HG03095 (cell line): Measurements from ENCODE around the gene CENPP.
"Not testable (repeated sequence)": the region's sequence is repeated elsewhere in the genome, so short reads cannot be mapped to it uniquely, and the experiment has no call there.

ENCODE experiments used
- ATAC-seq: cut with Tn5 transposase; IDR thresholded peaks from one replicate; pipeline ENCODE4 v1.9.1; 2021; ENCODE audit warnings: moderate library complexity; ENCODE audit not compliant: unreplicated experiment

Gene CENPP

DNA sequence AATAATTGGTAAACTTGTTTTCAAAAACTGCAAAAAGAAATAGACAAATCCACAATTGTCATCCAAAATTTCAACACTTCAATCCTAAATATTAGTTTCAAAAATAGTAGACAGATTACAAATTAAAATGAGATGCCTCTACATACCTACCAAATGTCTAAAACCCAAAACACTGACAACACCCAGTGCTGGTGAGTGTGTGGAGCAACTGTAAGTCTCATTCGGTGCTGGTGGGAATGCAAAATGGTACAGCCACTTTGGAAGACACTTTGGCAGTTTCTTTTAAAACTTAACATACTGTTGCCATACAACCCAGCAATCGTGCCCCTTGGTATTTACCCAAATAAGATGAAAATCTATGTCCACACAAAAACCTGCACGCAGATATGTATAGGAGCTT lies 203.4 kb downstream of the CENPP start:
- no peak for ATAC-seq

DNA sequence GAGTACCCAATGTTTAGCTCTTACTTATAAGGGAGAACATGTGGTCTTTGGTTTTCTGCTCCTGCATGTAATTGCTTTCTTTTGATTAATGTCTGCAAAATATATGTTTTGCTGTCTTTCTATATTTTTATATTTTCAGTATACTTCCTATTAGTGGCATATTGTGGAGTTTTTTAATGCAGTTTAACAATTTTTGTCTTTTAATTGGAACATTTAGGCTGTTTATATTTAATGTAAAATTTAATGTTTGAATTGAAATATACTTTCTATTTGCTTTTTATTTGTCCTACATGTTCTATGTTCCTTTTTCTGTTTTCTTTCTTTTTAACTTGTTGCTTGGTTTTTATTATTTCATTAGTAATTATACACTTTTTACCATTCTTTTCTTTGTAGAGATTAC lies 205.1 kb downstream of the CENPP start:
- ATAC-seq, result no peak

DNA sequence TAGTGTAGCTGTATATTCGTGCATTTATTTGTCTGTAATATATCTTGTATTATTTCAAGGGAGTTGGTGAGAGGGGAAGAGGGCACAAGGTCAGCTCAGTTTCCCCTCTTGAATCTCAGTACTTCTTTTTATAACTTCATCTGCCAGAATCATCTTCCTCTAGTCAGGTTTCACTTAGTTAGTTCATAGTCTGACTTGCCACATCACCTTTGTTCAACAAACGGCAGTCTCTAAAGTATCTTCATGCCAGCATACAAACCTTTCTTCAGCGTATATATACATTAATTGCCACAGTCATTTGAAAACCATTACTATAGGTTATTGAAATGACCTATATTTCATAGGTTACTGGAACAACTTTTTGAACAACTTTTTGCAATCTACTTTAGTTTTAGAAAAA lies 208.5 kb downstream of the CENPP start:
- ATAC-seq, result no peak

DNA sequence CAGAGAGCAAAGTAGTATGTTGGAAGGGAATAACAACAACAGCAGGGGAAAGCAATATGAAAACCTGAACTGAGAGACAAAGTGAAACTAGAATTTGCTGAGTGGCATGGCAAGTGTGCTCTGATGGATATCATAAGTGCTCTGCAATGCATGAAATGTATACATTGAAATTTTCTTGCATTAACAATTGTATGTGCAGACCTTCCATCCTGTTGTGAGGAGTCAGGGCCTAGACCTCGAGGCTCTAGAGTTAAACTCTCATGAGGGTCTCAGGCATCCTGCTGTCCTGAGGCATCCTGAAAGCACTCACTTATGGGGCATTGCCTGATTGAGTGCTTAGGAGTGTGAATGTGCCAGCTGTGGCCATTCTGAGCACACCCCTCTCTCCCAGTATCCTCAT lies 208.9 kb downstream of the CENPP start:
- peak; percentile 55 for ATAC-seq

DNA sequence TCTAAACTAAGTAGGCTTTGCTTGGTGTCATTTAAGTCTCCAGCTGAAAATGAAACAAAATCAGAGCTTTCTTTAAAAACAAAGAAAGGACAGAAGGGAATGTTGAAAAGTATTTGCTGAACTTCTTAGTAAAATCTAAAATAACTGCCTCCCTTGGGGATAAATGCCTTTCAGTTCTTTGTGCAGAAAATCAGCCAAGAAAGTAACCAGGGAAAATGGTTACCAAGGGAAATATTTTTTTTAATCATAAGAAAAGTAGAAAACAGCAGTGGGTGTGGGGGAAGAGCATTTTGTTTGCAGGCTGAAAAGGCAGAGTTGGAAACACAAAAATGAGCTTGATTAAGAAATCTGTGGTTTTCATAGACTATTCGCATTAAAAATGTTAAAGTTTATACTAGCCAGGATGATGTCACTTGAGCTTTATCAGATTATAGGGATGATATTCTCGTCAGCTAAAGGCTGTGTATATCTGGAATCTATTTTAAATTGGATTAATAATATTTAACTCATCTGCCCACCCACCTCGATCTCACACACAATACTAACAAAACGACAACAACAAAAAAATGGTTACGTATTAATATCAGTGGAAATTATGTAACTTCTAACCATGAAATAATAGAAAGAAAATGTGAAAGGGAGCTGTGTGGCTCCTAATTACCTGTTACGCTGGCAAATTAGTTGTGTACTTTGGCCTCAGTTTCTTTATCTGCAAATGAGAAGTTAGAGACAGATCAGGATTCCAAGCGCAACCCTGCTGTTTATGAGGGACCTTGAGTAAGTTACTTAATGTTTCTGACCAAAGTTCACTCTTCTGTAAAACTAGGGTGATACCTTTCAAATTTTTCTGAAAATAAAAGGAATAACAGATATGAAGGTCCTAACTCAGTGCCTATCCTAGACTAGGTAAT lies 210.4 kb downstream of the CENPP start, which contains the start of gene ECM2:
Gene ECM2 (minus strand): TSS at position 51 of the 911 bp plus-strand sequence. CDS start 13,124 bp downstream, outside the sequence.
- ATAC-seq, result no peak

DNA sequence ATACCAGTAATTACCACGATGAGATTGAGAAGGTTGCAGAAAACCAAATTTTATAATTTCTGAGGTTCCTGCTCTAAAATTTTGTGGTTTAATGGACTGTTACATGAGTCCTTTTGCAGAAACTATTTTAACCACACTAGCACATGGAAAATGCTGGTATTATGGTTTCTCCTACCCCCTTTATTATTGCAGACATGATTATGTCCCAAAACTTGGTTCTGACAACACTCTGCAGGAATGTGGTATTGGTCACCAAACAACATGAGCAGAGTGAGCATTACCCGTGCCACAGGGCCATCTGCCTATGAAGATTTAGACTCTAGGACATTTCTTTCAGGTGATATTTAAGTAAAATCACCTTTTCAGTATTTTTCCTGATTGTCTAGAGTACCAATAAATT lies 212.8 kb downstream of the CENPP start:
- no peak for ATAC-seq

DNA sequence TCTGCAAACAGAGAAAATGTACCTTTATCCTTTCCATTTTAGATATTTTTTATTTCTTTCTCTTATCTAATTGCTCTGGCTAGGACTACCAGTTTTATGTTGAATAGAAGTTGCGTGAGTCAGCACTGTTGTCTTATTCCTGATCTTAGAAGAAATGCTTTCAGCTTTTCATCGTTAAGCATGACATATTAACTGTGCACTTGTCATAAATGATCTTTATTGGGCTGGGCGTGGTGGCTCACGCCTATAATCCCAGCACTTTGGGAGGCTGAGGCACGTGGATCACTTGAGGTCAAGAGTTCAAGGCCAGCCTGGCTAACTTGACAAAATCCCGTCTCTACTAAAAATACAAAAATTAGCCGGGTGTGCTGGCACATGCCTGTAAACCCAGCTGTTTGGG lies 218.2 kb downstream of the CENPP start:
- ATAC-seq, result no peak

DNA sequence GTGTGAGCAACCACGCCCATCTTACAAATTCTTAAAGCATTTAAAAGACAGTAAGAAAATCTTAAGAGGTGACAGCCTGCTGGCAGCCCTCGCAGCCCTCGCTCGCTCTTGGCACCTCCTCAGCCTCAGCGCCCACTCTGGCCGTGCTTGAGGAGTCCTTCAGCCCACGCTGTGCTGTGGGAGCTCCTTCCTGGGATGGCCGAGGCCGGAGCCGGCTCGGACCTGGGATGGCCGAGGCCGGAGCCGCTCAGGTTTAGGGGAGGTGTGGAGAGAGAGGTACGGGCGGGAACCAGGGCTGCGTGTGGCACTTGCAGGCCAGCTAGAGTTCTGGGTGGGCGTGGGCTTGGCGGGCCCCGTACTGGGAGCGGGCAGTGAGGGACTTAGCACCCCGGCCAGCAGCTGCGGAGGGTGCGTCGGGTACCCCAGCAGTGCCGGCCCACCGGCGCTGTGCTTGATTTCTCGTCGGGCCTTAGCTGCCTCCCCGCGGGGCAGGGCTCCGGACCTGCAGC lies 219.3 kb downstream of the CENPP start:
- ATAC-seq, result no peak

DNA sequence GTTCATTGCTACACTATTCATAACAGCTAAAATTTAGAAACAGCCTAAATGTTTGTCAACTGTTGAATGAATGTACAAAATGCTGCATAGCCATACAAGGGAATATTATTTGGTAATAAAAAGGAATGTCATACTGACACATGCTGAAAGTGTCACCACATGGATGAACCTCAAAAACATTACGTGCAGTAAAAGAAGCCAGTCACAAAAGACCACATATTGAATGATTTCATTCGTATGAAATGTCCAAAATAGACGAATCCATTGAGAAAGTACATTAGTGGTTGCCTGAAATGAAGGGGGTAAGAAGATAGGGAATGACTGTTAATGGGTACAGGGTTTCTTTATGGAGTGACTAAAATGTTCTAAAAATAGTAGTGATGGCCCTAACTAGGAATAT lies 221.6 kb downstream of the CENPP start:
- no peak for ATAC-seq

DNA sequence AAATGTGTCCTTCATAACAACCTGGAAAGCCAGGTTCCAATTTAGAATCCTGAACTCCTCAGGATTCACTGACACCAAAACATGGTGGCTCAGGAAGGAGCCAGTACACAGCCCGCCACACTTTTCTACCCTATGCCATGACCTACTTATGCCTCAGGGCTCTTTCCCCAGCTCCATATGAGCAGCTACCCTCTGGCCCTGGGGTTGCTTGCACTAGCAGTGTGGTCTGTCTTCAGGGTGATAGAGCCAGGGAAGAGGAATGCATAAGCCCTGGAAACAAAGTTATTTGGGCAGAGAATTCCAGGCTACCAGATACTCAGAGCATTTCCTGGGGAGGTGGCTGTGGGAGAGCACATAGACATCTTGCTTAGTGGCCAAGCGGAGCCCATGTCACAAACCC lies 225.0 kb downstream of the CENPP start:
- ATAC-seq, result no peak

DNA sequence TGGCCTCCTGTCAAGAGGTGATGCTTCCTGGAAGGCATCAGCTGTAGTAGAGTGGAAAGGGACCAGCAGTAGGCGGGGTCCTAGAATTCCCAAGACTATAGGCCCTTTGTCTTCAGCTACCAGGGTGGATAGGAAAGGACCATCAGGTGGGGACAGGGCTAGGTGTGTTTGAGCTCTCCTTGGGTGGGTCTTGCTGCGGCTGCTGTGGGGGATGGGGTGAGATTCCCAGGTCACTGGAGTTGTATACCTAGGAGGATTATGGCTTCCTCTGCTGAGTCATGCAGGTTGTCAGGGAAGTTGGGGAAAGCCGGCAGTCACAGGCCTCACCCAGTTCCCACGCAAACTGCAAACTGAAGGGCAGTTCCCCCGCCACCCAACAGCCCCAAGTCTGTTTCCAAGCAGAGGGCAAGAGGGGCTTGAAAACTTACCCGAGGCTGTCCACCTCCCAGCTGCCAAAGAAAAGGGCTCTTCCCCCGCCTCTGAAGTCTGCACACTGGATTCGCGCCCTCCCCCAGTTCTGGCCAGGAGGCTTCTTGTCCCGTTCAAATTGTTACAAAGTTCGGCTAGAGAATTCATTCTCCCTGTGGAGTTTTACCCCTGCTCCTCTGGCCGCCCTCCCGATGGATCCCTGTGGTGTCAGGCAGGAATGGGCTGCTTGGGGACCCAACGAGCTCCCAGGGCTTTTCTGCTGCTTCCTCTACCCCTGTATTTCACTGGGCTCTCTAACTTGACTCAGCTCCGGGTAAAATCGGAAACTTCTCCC lies 233.0 kb downstream of the CENPP start:
- ATAC-seq, result no peak

DNA sequence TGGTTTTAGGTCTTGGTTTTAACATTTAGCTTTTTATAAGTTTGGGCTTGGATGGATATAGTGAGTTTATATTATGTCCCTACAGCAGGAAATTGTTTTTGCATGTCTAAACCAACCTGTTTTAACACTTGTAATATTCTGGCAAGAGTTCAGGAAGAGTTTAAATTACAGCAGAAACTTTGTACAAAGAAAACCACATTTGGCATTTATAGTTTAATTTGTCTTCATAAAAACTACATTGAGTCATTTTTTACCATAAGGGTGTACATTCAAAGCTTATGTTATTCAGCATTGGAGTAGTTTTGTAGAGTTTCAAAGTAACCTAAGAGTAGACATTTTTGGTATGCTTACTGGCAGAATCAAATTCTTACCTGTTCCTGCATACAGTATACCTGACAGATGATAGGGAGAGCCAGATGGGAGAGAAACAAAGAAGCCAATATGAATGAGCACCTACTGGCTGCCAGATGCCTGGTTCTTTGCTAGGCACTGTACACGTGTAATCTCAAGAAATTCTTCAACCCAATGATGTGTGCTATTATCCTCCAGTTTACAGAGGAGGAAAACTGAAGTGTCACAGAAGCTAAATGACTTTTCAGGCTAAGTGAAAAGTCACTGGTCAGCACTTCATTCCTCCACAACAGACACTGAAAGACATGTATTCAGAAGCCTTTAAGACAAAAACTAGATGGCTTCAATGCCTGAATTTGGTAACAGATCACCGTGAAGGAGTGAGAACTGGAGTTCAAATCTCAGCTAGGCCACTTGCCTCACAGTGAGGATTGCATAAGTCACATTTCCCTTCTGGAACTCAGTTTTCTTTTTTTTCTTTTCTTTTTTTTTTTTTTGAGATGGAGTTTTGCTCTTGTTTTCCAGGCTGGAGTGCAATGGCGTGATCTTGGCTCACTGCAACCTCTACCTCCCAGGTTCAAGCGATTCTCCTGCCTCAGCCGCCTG lies 235.9 kb downstream of the CENPP start:
- ATAC-seq, result no peak

DNA sequence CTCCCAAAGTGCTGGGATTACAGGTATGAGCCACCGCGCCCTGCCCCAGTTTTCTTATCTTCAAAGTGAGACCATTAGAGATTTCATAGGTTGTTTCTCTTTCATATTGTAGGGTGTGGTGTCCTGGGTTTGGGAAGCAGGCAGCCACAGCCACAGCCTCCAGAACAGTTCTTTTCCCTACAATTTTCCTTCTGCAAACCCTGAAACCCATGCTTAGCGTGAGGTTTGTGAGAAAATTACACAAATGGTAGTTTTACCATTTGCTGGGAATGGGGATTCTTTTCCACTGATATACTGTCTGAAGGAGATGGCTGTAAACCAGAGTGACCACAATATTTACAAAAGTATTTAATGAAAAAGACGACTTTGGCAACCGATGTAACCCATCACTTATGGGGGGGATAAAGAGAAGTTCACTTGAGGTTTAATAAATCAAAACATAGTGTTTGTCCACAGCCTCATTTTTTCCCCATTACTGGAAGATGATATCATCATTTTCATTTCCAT lies 236.8 kb downstream of the CENPP start:
- no peak for ATAC-seq

DNA sequence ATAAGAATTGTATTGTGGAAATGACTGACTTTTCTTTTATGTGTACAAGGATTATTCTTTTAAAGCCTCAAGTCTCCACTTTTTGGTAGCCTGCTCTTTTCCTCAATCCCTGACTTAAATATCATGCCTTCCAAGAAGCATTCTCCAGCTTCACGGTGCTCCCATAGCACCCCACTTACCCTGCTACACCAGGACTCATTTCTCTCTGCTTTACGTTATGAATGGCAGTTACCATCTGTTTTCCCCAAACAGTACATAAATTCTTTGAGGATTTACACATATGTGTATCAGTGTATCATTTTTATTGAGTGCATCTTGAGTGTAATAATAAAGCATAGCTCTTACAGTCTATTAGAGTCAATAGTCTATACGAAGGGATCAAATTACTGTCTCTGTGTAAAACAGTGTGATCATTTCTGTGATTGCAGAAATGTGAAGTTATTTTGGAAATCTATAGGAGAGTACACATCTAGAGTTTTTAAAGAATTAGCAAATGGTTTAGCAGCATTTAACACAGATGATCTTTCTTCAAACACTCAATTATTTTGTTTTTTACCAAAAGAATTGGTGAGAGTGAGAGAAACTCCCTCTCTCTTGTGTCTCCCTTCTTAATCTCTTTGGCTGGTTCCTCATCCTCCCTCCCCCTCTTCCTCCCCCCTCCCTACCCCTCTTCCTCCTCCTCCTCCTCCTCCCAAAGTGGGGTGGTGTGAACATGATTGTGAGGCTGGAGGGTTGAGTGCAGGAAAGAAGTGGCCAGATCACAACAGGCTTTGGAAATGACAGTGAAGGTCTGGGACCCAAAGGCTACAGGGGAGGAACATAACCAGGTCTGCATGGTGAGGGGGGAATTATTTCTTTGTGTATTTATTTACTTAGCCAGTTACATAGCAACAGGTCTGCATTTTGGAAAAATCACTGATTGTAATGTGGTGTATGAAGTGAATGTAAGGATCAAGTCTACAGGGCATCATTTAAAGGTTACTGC lies 237.7 kb downstream of the CENPP start:
- ATAC-seq, result no peak

DNA sequence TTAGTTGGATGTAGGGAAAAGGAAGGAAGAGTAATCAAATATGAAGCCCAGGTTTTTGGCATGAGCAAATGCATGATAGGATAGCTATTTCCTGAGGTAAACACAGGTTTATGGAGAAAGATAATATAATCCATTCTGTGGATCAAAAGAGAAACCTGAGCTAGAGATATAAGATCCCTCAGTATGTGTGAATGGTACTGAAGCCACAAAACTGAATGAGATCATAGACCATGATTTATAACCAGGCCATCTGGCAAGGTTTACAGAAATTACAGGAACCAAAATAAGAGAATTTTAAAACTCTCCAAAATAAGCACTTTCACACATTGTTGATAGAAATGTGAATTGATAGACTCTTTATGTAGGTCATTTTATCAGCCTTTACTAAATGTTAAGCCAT lies 238.8 kb downstream of the CENPP start:
- no peak for ATAC-seq

DNA sequence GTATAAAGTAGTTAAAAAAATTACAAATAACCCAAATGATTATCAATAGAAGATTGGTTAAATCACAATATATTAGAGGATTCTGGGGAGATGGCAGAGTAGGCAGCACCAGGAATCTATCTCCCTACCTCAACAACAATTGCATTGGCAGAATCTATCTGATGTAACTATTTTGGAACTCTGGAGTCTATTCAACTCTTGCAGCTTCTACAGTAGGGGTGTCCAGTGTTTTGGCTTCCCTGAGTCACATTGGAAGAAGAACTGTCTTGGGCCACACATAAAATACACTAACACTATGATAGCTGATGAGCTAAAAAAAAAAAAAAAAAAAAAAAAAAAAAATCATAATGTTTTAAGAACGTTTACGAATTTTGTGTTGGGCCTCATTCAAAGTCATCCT lies 239.2 kb downstream of the CENPP start:
- no peak for ATAC-seq

DNA sequence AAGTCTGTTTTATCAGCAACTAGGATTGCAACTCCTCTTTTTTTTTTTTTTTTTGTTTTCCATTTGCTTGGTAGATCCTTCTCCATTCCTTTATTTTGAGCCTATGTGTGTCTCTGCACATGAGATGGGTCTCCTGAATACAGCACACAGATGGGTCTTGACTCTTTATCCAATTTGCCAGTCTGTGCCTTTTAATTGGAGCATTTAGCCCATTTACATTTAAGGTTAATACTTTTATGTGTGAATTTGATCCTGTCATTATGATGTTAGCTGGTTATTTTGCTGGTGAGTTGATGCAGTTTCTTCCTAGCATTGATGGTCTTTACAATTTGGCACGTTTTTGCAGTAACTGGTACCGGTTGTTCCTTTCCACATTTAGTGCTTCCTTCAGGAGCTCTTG lies 246.1 kb downstream of the CENPP start:
- not testable (repeated sequence) for ATAC-seq

DNA sequence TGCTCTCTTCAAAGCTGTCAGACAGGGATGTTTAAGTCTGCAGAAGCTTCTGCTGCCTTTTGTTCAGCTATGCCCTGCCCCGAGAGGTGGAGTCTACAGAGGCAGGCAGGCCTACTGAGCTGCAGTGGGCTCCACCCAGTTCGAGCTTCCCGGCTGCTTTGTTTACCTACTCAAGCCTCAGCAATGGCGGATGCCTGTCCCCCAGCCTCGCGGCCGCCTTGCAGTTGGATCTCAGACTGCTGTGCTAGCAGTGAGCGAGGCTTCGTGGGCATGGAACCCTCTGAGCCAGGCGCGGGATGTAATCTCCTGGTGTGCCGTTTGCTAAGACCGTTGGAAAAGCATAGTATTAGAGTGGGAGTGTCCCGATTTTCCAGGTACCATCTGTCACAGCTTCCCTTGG lies 247.9 kb downstream of the CENPP start:
- ATAC-seq, result not testable (repeated sequence)

DNA sequence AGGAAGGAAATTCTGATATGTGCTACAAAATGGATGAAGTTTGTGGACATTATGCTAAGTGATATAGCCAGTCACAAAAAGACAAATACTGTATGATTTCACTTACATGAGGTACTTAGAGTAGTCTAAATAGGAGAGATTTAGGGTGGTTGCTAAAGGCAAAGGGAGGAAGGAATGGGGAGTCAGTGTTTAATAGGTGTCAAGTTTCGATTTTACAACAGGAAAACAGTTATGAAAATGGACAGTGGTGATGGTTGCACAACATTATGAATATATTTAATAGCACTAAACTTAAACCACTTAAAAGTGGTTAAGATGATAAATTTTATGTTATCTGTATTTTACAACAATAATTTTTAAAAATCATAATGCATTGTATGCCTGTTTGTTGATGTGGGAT lies 250.4 kb downstream of the CENPP start:
- no peak for ATAC-seq
